ENCODE measurements around the gene RALGPS1.

GRCh38 chr9:127248241-127248640 lies 333.7 kb downstream of the RALGPS1 start:
- TF ChIP-seq CTCF (IDR thresholded peaks at IDR 0.05; ENCODE audit: low read depth, low read length) = no peak
- TF ChIP-seq POLR2A (IDR thresholded peaks at IDR 0.05; ENCODE audit: extremely low read depth, insufficient read length) = no peak
